MM.1S (cell line): ENCODE results near the gene SERAC1.

Experiments used
- EZH2 ChIP-seq: fragments of 300-600 bp; sonication (generic); optimal IDR thresholded peaks from 2 replicates; pipeline ENCODE3; 2017; ENCODE audit warnings: low read depth, mild to moderate bottlenecking, antibody characterized with exemption, low read length, mixed read lengths
- EZH2phosphoT487 ChIP-seq: fragments of 300-600 bp; sonication (generic); IDR thresholded peaks from 2 replicates; pipeline ENCODE4 v1.6.1; 2018; ENCODE audit warnings: antibody characterized with exemption, low read length
- TF ChIP-seq, protein P1 (sequence below): fragments of 300-600 bp; sonication (generic); IDR thresholded peaks from 2 replicates; pipeline ENCODE4 v1.5.1; 2016; ENCODE audit warnings: antibody characterized with exemption, low read length, mixed read lengths

- TF ChIP-seq, protein P1, sequence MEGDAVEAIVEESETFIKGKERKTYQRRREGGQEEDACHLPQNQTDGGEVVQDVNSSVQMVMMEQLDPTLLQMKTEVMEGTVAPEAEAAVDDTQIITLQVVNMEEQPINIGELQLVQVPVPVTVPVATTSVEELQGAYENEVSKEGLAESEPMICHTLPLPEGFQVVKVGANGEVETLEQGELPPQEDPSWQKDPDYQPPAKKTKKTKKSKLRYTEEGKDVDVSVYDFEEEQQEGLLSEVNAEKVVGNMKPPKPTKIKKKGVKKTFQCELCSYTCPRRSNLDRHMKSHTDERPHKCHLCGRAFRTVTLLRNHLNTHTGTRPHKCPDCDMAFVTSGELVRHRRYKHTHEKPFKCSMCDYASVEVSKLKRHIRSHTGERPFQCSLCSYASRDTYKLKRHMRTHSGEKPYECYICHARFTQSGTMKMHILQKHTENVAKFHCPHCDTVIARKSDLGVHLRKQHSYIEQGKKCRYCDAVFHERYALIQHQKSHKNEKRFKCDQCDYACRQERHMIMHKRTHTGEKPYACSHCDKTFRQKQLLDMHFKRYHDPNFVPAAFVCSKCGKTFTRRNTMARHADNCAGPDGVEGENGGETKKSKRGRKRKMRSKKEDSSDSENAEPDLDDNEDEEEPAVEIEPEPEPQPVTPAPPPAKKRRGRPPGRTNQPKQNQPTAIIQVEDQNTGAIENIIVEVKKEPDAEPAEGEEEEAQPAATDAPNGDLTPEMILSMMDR: no peak
- TF ChIP-seq EZH2: no peak
- TF ChIP-seq EZH2phosphoT487: no peak
These were observed 52.6 kb downstream of the SERAC1 start for GRCh38 chr6:158115508-158115907.
